HG02678 (cell line): ENCODE measurements around the gene HTRA3.

Experiments
- ATAC-seq: cut with Tn5 transposase; IDR thresholded peaks from one replicate; pipeline ENCODE4 v1.9.1; 2021; ENCODE audit warnings: mild to moderate bottlenecking, moderate library complexity; ENCODE audit not compliant: unreplicated experiment

Gene HTRA3

DNA sequence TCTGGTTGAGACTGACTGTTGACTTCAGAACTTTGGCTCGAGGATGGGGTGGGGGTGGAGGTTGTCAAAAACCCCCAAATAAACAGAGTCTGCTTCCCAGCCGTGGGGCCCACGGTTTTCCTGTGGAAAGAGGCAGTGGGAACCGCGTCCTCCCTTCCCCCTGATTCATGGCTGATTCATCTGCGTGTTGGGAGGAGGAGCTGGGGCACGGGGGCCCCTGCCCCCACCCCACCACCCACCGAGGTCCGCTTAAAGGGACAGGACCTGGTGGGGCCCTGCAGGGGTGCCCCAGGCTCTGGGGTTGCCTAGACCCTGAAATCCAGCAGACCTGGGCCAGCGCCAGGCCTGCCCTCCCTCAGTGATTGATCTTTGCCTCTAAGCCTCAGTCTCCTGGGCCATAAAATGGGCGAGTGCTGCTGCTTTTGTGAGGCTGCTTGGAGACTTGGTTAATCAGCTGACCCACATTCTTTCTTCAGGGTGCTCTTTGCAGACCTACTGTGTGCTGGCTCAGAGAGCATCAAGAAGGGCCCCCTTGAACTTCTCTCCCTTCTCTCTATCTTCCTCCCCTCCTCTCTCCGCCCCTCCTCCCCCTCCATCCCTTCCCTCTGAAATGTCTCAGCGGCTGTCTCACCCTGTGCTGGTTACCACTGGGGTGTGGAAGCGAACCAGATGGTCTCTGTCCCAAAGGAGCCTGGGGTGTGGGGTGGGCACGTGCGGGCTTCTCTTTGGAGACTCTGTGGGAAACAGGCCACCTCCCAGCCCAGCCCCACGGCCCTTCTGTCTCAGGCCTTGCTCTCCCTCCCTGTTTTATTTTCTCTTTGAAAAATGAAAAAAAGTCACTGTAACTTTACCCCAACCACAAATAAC lies 9.1 kb downstream of the HTRA3 start:
- ATAC-seq: no peak

DNA sequence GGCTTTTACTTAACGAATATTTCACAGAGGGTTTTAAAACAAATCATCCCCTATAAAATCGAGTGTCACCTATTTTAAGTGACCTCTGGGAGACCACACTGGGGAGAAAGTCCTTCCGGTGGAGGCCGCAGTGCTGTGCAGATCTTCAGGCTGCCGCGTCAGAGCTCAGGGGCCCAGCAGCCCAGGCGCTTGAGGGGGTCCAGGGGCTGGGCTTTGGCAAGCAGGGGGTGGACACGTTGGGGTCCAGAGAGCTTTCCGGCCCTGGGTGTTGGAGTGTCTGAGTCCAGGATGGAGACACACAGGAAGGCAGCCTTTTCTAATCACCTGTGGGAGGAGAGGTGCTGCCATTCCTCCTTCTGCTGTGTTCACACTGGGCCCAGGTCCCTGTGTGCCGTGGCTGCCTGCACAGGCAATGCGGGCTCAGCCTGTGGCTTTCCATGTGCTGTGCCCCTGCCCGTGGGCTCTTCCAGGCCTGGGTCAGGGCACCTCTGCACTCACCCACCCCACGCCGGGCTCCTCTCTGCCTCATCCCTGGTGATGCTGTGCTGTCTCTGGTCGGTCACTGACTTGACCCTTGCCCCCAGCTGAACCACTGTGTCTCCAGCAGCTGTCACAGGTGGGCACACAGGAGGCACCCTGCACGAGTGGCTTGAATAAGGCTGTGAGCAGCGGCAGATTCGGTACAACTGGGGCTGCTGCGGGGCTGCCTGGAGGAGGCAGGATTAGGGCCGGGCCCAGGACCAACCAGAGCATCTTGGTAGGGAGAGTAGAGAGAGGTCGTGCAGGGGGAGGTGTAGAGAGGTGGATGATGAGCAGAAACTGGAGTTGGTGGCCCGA lies 10.0 kb downstream of the HTRA3 start:
- no peak for ATAC-seq

DNA sequence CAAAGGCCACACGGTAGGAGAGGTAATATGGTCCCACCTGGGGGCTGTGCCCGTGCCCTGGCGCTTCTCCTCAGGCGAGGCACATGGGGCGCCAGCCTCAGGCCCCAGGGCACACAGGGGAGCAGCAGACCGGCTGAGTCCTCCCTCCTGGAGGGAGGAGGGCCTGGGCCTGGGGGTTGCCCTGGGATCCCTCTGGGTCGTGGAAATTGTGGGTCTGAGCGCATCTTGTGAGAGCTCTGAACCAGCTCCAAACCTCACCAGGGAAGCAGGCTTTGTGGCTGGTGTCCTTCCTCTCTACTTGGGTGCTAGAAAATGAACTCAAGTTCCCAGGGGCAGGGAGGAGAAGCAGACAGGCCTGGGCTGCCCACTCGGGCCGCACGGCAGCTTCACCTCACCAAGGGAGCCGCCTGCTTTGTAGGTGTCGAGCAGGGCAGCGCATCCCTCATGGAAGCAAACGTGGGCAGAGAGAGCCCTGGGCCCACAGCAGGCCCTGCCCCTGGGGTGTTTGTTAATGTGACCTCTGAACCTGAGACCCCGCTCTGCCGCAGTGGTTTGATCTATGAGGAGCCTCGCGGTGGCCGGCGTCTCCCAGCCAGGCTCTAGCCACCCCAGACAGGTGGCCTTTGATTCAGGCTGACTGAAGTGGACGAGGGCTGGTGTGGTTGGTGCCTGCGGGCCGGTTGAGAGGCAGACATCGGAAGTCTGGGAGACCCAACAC lies 10.8 kb downstream of the HTRA3 start:
- no peak for ATAC-seq

DNA sequence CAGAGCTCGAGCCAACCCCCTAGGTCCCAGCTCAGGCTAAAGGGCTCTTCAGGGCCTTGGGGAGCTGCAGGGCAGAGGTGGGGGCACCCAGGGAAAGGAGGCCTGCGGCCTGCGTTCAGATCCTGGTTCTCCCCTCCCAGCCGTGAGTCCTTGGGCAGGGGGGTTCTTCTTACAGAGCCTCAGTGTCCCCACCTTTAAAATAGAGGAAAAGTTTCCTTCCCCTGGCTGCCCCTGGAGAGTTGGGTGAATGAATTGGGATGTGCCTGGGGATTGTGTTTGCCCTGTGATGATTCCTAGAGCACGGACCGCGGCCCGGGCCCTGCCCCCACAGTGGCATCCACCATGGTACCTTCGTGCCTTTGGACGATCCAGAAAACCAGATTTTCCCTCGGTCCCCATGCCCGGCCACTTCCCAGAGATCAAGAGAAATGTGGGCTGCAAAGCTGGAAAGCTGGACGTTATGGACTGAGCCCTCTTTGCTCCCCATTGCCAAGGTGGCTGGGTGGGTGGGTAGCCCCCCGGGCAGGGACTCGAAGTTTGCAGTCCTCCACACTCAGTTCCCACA lies 11.4 kb downstream of the HTRA3 start:
- ATAC-seq: no peak

DNA sequence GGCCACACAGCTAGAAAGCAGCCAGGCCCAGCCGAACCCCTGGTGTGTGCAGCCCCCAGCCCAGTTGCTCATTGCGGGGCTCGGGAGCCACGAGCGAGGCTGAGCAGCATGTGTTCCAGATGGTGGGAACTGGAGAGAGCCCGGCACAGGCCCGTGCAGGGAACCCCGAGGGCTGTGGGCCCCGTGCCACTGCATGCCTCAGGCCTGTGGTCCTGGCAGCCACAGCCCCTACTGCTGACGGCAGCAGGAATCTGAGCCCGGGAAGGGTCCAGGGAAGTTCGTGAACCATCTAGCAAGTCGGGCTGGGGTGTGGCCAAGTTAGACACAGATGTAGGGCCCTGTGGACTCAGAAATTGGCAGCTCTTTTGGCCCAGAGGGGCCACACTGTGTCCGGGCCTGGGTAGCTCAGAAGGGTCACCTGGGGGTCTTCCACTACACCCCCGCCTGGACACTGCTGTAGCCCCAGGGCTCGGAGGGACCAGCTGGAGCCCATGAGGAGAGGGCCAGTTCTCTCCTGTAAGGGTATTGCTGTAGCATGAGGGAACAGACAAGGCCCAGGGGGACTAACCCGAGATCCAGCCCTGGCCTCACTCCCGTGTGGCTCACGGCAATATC lies 12.1 kb downstream of the HTRA3 start:
- no peak for ATAC-seq

DNA sequence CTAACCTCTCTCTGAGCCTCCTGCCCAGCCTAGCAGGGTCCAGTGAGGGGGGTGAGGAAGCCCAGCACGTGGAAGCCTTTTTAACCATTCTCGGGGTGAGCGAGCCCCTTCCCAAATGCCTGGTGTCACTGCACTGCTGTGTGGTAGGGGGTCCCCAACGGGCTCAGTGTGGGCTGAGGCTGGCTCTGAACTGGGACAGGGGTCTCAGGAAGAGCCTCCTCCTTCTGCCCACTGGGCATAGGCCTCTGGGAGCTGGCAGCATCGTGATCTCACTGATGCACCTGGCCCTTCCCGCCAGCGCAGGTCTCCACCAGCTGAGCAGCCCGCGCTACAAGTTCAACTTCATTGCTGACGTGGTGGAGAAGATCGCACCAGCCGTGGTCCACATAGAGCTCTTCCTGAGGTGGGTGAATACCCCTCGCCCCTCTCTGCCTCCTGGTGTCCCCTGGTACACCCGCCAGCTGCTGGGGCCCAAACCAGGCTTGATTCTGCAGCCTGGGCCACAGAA lies 12.6 kb downstream of the HTRA3 start:
- ATAC-seq: no peak

DNA sequence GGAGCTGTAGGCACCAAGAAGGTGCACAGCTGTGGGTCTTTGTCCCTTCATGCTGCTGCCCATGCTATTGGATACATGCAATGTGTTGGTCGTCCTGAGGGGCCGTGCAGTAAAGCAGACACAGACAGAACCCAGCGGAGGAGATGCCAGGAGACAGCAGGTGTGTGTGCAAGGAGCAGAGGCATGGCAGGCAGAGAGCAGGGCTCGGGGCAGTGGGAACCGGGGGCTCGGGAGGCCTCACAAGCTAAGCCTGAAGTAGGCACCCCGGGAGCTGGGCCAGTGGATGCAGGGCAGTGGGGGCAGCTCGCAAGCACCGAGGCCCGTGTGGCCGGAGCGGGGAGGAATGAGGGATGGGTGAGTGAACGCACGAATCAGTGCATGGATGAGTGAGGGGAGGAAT lies 13.2 kb downstream of the HTRA3 start:
- ATAC-seq: no peak

DNA sequence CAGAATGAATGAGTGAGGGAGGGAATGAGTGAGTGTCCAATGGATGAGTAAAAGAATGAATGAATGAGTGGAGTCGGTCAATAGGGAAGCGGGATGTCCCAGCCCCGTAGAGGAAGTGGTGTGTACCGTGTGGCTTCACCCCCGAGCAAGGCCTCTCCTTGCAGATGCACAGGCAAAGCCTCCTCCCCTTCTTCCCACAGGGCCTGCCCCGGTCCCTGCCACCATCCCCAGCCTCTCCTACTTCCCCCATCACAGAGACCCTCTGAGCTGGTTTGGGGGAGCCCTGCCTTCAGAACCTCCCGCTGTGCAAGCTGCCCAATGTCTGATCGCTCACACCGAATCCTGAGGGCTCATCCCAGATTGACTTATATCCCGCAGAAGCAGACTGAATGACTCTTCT lies 13.6 kb downstream of the HTRA3 start:
- ATAC-seq: no peak

DNA sequence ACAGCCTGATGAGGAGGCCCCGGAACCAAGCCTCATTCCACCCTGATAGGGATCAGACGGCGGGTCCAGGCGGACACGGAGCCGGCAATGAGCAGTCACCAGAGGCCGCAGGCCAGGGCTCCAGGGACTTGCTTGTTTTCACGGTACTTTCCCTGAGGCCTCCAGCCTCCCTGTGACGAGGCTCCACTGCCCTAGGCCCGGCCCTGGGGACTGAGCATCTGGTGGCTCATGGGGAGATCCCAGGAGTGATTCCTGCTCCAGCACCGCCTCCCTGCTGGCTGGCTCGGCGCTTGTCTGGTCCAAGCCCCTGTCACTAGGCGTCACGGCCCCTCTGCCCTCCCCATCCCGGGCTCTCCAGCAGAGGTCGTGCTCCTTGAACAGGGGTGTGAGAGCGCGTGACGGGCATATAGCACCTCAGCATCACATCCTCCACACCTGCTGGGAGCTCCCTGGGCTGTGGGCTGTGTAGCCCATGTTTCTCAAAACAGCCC lies 14.1 kb downstream of the HTRA3 start:
- no peak for ATAC-seq

DNA sequence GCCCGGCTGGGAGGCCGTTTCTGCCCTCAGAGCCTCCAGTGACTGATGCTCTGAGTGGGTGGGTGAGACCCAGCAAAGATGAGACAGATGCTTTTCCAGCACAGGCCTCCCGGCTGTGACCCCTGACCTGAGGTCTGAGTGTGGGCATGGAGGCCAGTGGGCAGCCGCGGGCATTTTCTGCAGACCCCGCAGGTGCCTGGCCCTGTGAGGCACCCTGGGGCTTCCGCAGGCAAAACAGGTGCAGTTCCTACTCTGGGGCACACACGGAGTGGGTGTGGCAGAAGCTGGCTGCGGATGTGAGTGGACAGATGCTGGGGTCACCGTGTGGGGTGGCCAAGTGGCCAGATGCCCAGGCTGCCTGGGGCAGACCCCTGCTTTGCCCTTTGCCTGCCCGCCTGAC lies 14.8 kb downstream of the HTRA3 start:
- no peak for ATAC-seq

DNA sequence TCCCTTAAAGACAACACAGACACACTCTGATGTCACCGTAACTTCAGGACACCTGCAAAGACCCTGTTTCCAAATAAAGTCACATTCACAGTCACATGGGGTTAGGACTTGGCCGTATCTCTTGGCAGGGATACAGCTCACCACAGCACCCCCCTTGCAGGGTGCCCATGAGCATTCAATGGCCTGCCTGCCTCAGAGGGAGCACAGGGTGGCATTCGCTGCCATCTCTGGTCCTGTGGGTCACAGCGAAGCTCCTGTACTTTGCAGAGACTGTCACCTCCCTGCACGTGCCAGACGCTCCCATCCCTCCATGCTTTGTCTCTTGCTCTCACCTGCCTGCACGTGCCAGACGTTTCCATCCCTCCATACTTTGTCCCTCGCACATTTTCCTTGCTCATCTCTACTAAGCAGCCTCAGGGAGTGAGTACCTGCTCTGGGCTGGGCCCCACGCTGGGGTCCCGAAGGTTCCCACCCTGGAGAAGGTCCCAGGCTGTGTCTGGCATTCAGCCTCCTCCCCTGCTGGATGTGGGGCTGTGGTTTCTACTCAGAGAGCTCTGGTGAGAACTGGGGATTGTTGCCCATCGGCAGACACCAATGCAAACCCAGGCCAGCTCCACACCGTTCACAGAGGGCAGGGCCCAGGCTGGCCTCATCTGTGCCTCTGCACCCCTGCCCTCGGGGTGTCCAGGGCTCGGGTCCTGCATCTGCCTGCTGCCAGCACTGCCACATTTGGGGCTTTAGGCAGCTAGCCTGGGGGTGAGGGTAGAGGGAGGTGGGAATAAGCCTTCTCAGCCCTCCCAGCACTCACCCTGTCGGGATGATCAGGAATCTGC lies 15.8 kb downstream of the HTRA3 start:
- ATAC-seq: no peak

DNA sequence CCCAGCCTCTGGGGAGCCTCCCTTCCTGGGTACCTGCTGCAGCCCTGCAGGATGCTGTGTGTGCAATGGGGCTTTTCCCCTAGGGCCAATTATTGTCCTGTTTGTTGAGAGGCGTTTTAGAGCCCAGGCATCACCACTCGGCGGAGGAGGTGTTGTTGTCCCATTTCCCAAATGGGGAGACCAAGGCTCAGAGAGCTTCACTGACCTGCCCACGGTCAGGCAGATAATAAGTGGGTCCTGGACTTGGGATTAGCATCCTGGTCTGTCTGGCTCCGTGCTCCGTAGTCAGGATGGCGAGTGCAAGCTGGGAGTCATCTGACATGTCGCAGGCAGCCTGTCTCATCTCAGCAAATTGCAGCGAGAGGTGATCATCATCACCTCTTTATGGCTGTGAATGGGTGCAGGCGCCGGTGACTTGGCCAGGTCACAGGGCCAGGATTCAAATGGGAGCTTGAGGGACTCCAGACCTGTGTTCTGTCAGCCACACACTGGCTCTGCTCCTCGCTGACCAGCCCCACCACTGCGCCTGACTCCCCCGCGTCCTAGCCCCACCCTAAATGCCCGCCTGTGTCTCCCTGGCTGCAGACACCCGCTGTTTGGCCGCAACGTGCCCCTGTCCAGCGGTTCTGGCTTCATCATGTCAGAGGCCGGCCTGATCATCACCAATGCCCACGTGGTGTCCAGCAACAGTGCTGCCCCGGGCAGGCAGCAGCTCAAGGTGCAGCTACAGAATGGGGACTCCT lies 16.6 kb downstream of the HTRA3 start:
- no peak for ATAC-seq

DNA sequence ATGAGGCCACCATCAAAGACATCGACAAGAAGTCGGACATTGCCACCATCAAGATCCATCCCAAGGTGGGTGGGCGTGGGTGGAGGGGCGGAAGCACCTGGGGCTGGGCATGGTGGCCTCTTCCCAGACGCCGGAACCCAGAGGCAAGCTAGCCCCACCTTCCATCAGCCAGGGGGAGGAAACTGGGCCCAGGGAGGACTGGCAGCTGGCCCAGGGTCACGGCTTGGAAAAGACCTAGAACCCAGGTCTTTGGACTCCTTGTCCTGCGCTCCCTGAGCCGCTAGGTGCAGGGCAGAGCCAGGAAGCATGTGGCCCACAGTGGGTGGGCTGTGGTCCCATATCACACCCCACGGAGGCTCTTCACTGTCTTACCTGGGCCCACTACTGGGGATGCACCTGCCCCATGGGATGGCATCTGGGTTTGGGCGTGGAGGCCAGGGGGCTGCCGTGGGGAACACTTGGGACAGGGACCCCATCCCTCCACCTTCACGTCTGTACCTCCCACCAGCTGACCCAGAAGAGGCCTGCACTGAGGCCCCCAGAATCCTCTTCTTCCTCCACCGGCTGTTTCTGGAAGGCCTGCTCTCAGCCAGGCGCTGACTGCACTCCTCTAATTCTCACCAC lies 17.3 kb downstream of the HTRA3 start:
- ATAC-seq: no peak

DNA sequence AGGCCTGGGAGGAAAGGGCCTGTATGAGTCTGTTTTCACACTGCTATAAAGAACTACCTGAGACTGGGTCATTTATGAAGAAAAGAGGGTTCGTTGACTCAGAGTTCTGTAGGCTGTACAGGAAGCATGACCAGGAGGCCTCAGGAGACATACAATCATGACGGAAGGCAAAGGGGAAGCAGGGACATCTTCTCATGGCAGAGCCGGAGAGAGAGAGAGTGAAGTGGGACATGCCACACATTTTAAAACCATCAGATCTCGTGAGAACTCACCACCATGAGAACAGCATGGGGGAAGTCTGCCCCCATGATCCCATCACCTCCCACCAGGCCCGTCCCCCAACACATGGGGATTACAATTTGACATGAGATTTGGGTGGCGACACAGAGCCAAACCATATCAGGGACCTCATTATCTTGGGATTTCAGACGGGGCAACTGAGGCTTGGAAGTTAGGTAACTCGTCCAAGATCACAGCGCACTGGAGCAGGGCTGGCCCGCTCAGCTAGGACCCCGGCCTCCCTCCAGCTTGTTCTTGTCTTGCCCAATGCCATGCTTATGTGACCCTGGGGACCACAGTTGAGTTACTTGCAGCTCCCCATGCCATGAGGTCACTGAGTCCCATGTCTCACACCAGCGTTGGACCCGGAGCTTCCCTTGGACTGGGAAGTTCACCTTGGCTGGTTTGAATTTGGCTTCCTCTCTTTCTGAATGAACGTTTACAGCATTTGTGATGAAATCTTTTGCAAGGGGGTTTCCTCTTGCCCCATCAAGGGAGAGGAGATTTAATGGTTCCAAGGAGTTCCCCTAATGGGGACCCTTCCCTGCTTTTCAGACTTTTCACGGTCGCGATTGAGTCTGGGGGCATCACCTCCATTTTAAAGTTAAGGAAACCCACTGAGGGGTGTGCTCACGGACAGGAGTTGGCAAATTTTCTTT lies 18.1 kb downstream of the HTRA3 start:
- no peak for ATAC-seq

DNA sequence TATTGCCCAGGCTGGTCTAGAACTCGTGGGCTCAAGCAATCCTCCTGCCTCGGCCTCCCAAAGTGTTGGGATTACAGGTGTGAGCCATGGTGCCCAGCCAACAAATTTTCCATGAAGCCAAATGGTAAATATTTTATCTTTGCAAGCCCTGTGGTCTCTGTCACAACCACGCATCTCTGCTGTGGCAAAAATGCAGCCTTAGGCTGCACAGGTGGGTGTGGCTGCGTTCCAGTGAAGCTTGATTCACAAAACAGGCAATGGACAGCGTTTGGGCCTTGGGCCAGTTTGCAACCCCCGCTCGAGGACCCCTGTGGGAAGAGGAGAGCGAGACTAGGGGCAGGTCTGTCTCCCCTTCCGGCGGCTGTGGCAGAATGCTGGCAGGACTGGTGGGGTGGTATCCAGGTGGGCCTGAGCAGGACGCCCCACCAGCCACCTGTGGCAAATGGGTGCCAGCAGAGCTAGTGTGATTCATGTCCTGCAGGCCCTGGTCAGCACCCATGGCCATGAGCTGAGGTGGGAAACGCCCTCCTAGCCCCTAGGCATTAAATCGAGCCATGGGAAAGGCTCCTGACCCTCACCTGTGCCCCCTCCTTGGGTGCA lies 19.7 kb downstream of the HTRA3 start:
- no peak for ATAC-seq

DNA sequence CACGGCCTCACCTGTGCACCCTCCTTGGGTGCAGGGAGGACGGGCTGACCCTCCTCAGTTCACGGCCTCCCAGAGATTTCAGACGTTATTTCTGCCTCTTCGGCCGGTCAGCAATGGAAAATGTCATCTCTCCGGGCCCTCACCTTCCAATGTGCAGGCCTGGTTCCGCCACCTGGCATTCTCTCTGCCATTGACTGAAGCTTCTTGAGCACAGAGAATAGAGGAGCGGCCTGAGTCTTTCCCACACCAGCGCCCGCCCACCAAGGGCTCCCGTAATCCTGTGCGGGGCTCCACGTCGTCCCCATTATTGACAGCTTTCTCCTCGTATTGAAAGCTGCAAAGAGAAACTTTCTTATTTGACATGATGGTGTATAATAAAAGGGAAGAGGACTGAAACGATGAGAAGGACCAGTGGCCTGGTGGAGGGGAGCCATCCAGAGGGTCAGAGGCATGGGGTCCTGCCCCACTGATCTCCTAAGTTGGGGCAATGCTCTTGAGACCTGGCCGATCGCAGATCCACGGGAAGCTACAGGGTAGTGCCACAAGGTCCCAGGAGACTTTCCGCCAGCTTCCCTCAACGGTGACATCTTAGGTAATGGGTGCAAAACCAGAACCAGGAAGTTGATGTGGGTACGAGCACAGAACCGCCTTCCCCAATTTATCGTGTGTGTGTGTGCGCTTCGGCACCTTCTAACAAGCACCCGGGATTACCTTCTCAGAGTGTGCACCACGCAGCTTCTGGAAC lies 20.6 kb downstream of the HTRA3 start:
- no peak for ATAC-seq
